ENCODE results near the gene MRPS12. TPM values are rescaled to one million over a fixed set of nuclear protein-coding genes. Genes with fewer than 3 reads are reported as not detected.

Gene MRPS12
- total RNA-seq, 4 donors from 2014 or later = 17.7 to 33.6 (median 22.1) TPM

GRCh38 chr19:38891771-38892170, 39.0 kb upstream of the MRPS12 start:
- intact Hi-C loops (cut with DNase I) = no loop called here
- no peak overlapping the region for H3K27ac ChIP-seq
- peaks cover 16 to 19% of the 10 kb centered on the region in 2 donors for H3K4me1 ChIP-seq
- no peaks in the 10 kb centered on the region for H3K9me3 ChIP-seq
- no peak for DNase-seq
- TF ChIP-seq CTCF (IDR thresholded peaks at IDR 0.05) (no peak), POLR2A (IDR thresholded peaks at IDR 0.05) (no peak)
- H3K27me3 ChIP-seq = no peaks in the 10 kb centered on the region
- WGBS, 2 donors = 92 to 94% methylated on average over 6 of the region's 6 CpGs
- peaks cover 16% of the 10 kb centered on the region in 2 donors for H3K36me3 ChIP-seq
- H3K4me3 ChIP-seq (replicated peaks in 1 of 3) = no peak overlapping the region

GRCh38 chr19:38892841-38893240, 37.9 kb upstream of the MRPS12 start:
- no peak for TF ChIP-seq POLR2A (IDR thresholded peaks at IDR 0.05)
- no peak for TF ChIP-seq CTCF (IDR thresholded peaks at IDR 0.05)
- 58 to 61% methylated on average over 5 of the region's 5 CpGs for WGBS, 2 donors
- no peak for DNase-seq
- H3K27ac ChIP-seq = peak overlapping the region; percentile 56 to 77 (median 60)
- no peaks in the 10 kb centered on the region for H3K9me3 ChIP-seq
- peaks cover 16 to 24% of the 10 kb centered on the region in 2 donors for H3K4me1 ChIP-seq
- intact Hi-C loops (cut with DNase I) = no loop called here
- no peak overlapping the region for H3K4me3 ChIP-seq (replicated peaks in 1 of 3)
- H3K36me3 ChIP-seq = peaks cover 16% of the 10 kb centered on the region in 2 donors
- no peaks in the 10 kb centered on the region for H3K27me3 ChIP-seq

GRCh38 chr19:38893341-38893771, 37.4 kb upstream of the MRPS12 start:
- intact Hi-C loops (cut with DNase I) = no loop called here
- WGBS, 2 donors = 21 to 28% methylated on average over 10 of the region's 14 CpGs
- TF ChIP-seq CTCF (IDR thresholded peaks at IDR 0.05) (no peak), POLR2A (IDR thresholded peaks at IDR 0.05) (no peak)
- H3K27ac ChIP-seq = peak overlapping the region; percentile 56 to 77 (median 60)
- peaks cover 20 to 29% of the 10 kb centered on the region in 2 donors for H3K4me1 ChIP-seq
- no peaks in the 10 kb centered on the region for H3K9me3 ChIP-seq
- DNase-seq = peak; percentile 81 to 83
- no peaks in the 10 kb centered on the region for H3K27me3 ChIP-seq
- H3K36me3 ChIP-seq = peaks cover 16% of the 10 kb centered on the region in 2 donors
- no peak overlapping the region for H3K4me3 ChIP-seq (replicated peaks in 1 of 3)

GRCh38 chr19:38894968-38895367, 35.8 kb upstream of the MRPS12 start:
- Histone ChIP-seq H3K27ac (peak overlapping the region in 2 of 3 donors; percentile 4 to 56), H3K4me3 (replicated peaks in 1 of 3) (no peak overlapping the region), H3K4me1 (peaks cover 25 to 33% of the 10 kb centered on the region in 2 donors), H3K36me3 (peaks cover under 1 to 1% of the 10 kb centered on the region in 2 donors), H3K9me3 (no peaks in the 10 kb centered on the region), H3K27me3 (no peaks in the 10 kb centered on the region)
- intact Hi-C loops (cut with DNase I) = loop anchor here (5.0 kb wide), 1 partner anchor 48 kb away; the partner anchor contains the start of gene HNRNPL
- 74 to 79% methylated on average over 9 of the region's 9 CpGs for WGBS, 2 donors
- TF ChIP-seq POLR2A (IDR thresholded peaks at IDR 0.05) (no peak), CTCF (IDR thresholded peaks at IDR 0.05) (no peak)
- DNase-seq = no peak

GRCh38 chr19:38898788-38899446, 31.8 kb upstream of the MRPS12 start:
- 6 to 8% methylated on average over 16 to 23 of the region's 25 CpGs for WGBS, 2 donors
- peak in 1 of 2 donors; percentile 40 for DNase-seq
- TF ChIP-seq CTCF (IDR thresholded peaks at IDR 0.05) = no peak
- no peak for TF ChIP-seq POLR2A (IDR thresholded peaks at IDR 0.05)
- peaks cover 20 to 26% of the 10 kb centered on the region in 2 donors for H3K4me1 ChIP-seq
- H3K4me3 ChIP-seq (replicated peaks in 1 of 3) = peak overlapping the region; percentile 48 to 71 (median 62)
- peak overlapping the region; percentile 41 to 81 (median 71) for H3K27ac ChIP-seq
- H3K27me3 ChIP-seq = no peaks in the 10 kb centered on the region
- intact Hi-C loops (cut with DNase I) = loop anchor here (5.0 kb wide), 1 partner anchor 52 kb away; the partner anchor contains the start of gene HNRNPL
- no peaks in the 10 kb centered on the region for H3K36me3 ChIP-seq
- H3K9me3 ChIP-seq = no peaks in the 10 kb centered on the region
